ENCODE data around the gene MYLK4. TPM values are rescaled to one million over a fixed set of nuclear protein-coding genes. Genes with fewer than 3 reads are reported as not detected.

MYLK4 gene
- total RNA-seq, 1 donor from 2014 or later: 0.23 TPM

DNA sequence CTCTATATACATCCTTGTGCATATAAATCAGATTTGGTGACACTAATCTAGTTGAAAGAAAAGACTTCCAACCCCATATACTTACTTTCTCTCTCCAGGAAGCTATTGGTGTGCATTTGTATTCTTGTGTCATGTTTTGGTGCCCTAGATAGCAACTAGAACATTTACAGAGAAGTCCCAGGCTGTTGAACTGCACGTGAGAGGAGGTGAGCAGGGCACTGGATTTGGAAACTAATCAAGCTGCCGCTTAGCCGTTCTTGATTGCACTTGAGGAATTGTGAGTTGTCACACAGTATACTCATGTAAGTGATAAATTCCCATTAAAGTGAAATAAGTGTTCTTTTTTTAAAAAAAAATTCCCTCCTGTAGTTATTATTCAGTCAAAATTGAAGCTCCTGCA lies 22.1 kb upstream of the MYLK4 start:
- H4K20me1 ChIP-seq (ENCODE audit: insufficient read depth, low read length): peaks cover 81% of the 10 kb centered on the region
- peaks cover 19% of the 10 kb centered on the region for H3K4me1 ChIP-seq (ENCODE audit: insufficient read depth, low read length)
- no peak overlapping the region for H3K9ac ChIP-seq (ENCODE audit: low read length)
- no peak for DNase-seq (ENCODE audit: low read depth)
- no peak overlapping the region for H3K27ac ChIP-seq (ENCODE audit: low read depth, low read length)
- peaks cover 11% of the 10 kb centered on the region for H3K36me3 ChIP-seq (ENCODE audit: insufficient read depth, low read length)
- Mint-ChIP-seq H3K27me3 (ENCODE audit: low read depth, unreplicated experiment) (no peaks in the 10 kb centered on the region), H3K4me3 (ENCODE audit: unreplicated experiment) (peak overlapping the region; percentile 7), H3K9me3 (ENCODE audit: unreplicated experiment) (no peaks in the 10 kb centered on the region), H3K36me3 (ENCODE audit: low read depth, unreplicated experiment) (peaks cover 14% of the 10 kb centered on the region), H3K27ac (ENCODE audit: unreplicated experiment) (no peak overlapping the region), H3K4me1 (ENCODE audit: low read depth, unreplicated experiment) (peaks cover 19% of the 10 kb centered on the region)
- no peak overlapping the region for H3K4me2 ChIP-seq (ENCODE audit: low read length)
- H3K27me3 ChIP-seq (ENCODE audit: insufficient read depth, low read length): no peaks in the 10 kb centered on the region
- no peak overlapping the region for H3K4me3 ChIP-seq (ENCODE audit: insufficient read depth, low read depth, low read length)
- no peak for FAIRE-seq
- no peak overlapping the region for H2AFZ ChIP-seq (ENCODE audit: low read depth, low read length)
- TF ChIP-seq EZH2 (IDR thresholded peaks at IDR 0.05; ENCODE audit: insufficient read depth, low read length): no peak
- TF ChIP-seq, protein P1, sequence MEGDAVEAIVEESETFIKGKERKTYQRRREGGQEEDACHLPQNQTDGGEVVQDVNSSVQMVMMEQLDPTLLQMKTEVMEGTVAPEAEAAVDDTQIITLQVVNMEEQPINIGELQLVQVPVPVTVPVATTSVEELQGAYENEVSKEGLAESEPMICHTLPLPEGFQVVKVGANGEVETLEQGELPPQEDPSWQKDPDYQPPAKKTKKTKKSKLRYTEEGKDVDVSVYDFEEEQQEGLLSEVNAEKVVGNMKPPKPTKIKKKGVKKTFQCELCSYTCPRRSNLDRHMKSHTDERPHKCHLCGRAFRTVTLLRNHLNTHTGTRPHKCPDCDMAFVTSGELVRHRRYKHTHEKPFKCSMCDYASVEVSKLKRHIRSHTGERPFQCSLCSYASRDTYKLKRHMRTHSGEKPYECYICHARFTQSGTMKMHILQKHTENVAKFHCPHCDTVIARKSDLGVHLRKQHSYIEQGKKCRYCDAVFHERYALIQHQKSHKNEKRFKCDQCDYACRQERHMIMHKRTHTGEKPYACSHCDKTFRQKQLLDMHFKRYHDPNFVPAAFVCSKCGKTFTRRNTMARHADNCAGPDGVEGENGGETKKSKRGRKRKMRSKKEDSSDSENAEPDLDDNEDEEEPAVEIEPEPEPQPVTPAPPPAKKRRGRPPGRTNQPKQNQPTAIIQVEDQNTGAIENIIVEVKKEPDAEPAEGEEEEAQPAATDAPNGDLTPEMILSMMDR (IDR thresholded peaks at IDR 0.05; ENCODE audit: insufficient read depth, low read depth, low read length): no peak
- no peaks in the 10 kb centered on the region for H3K9me3 ChIP-seq (ENCODE audit: insufficient read depth, low read depth, low read length)
- H3K79me2 ChIP-seq (ENCODE audit: insufficient read depth, low read length): peaks cover 99% of the 10 kb centered on the region

DNA sequence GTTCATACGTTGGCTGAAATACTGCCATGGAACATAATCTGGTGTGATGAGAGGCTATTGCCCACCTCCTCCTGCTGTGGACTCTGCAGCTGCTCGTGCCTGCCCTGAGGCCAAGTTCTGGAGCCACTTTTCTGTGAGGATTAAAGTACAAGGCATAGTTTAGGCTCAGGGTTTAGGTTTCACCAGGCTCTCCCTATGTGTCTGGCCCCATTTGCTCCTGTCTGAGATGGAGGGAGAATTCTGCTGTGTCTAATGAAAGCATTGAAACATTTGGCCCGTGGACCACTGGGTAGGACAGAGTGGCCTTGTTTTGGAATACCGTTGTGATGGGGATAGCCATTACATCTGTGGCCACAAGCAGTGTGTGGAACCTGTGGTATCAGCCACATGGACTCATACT lies 20.4 kb upstream of the MYLK4 start:
- Mint-ChIP-seq H3K9me3 (ENCODE audit: unreplicated experiment) (no peaks in the 10 kb centered on the region), H3K27me3 (ENCODE audit: low read depth, unreplicated experiment) (no peaks in the 10 kb centered on the region), H3K4me3 (ENCODE audit: unreplicated experiment) (no peak overlapping the region), H3K4me1 (ENCODE audit: low read depth, unreplicated experiment) (peaks cover 25% of the 10 kb centered on the region), H3K27ac (ENCODE audit: unreplicated experiment) (no peak overlapping the region), H3K36me3 (ENCODE audit: low read depth, unreplicated experiment) (peaks cover 14% of the 10 kb centered on the region)
- FAIRE-seq (no peak), DNase-seq (ENCODE audit: low read depth) (no peak)
- Histone ChIP-seq H3K4me2 (ENCODE audit: low read length) (no peak overlapping the region), H2AFZ (ENCODE audit: low read depth, low read length) (no peak overlapping the region), H3K36me3 (ENCODE audit: insufficient read depth, low read length) (peaks cover 11% of the 10 kb centered on the region), H3K27me3 (ENCODE audit: insufficient read depth, low read length) (no peaks in the 10 kb centered on the region), H4K20me1 (ENCODE audit: insufficient read depth, low read length) (peaks cover 86% of the 10 kb centered on the region), H3K4me1 (ENCODE audit: insufficient read depth, low read length) (peaks cover 25% of the 10 kb centered on the region), H3K9me3 (ENCODE audit: insufficient read depth, low read depth, low read length) (no peaks in the 10 kb centered on the region), H3K27ac (ENCODE audit: low read depth, low read length) (no peak overlapping the region), H3K4me3 (ENCODE audit: insufficient read depth, low read depth, low read length) (no peak overlapping the region), H3K79me2 (ENCODE audit: insufficient read depth, low read length) (peaks cover 99% of the 10 kb centered on the region), H3K9ac (ENCODE audit: low read length) (no peak overlapping the region)
- TF ChIP-seq EZH2 (IDR thresholded peaks at IDR 0.05; ENCODE audit: insufficient read depth, low read length): no peak
- TF ChIP-seq, protein P1 (IDR thresholded peaks at IDR 0.05; ENCODE audit: insufficient read depth, low read depth, low read length): no peak

DNA sequence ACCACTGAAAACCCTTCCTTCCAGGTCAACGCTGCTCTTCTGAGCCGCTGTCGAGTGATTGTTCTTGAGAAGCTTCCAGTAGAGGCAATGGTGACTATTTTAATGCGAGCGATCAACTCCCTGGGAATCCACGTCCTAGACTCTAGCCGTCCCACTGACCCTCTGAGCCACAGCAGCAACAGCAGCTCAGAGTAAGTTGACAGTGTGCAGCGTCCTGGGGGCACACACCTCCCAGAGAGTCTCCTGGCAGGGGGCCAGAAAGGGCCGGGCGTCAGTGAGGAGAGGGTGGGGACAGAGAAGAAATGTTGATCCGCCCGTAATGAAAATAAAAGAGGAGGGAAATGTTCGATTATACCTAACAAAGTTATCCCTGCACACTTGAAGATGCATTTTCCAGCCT lies 19.4 kb upstream of the MYLK4 start:
- peaks cover 11% of the 10 kb centered on the region for H3K36me3 ChIP-seq (ENCODE audit: insufficient read depth, low read length)
- Mint-ChIP-seq H3K27ac (ENCODE audit: unreplicated experiment) (no peak overlapping the region), H3K27me3 (ENCODE audit: low read depth, unreplicated experiment) (no peaks in the 10 kb centered on the region), H3K4me3 (ENCODE audit: unreplicated experiment) (no peak overlapping the region), H3K9me3 (ENCODE audit: unreplicated experiment) (no peaks in the 10 kb centered on the region), H3K36me3 (ENCODE audit: low read depth, unreplicated experiment) (peaks cover 13% of the 10 kb centered on the region), H3K4me1 (ENCODE audit: low read depth, unreplicated experiment) (peaks cover 25% of the 10 kb centered on the region)
- no peak for DNase-seq (ENCODE audit: low read depth)
- H3K79me2 ChIP-seq (ENCODE audit: insufficient read depth, low read length): peaks cover 95% of the 10 kb centered on the region
- FAIRE-seq: no peak
- H3K4me2 ChIP-seq (ENCODE audit: low read length): peak overlapping the region; percentile 61
- H3K27ac ChIP-seq (ENCODE audit: low read depth, low read length): no peak overlapping the region
- no peaks in the 10 kb centered on the region for H3K9me3 ChIP-seq (ENCODE audit: insufficient read depth, low read depth, low read length)
- no peak overlapping the region for H3K9ac ChIP-seq (ENCODE audit: low read length)
- H4K20me1 ChIP-seq (ENCODE audit: insufficient read depth, low read length): peaks cover 81% of the 10 kb centered on the region
- H3K4me3 ChIP-seq (ENCODE audit: insufficient read depth, low read depth, low read length): no peak overlapping the region
- no peaks in the 10 kb centered on the region for H3K27me3 ChIP-seq (ENCODE audit: insufficient read depth, low read length)
- H3K4me1 ChIP-seq (ENCODE audit: insufficient read depth, low read length): peaks cover 25% of the 10 kb centered on the region
- H2AFZ ChIP-seq (ENCODE audit: low read depth, low read length): no peak overlapping the region
- TF ChIP-seq, protein P1 (IDR thresholded peaks at IDR 0.05; ENCODE audit: insufficient read depth, low read depth, low read length): no peak
- no peak for TF ChIP-seq EZH2 (IDR thresholded peaks at IDR 0.05; ENCODE audit: insufficient read depth, low read length)

Data from astrocyte (in vitro differentiated cells and primary cell).